Fibroblast of lung (primary cell): ENCODE results near the gene ACOD1. TPM values are rescaled to one million over a fixed set of nuclear protein-coding genes. Genes with fewer than 3 reads are reported as not detected.

Experiments
- DNase-seq, 2 donors: peaks; one replicate each; pipeline versions ENCODE4 v3.0.0 to v3.0.0-alpha.2; 2010; ENCODE audit warnings: low read depth in 2 of 2
- H2AFZ ChIP-seq: 2 replicates; pipeline ENCODE4 v1.5.1; 2012; ENCODE audit warnings: low read length, control low read depth, inconsistent platforms
- H3K27ac ChIP-seq: 2 replicates; pipeline ENCODE4 v1.5.1; 2011; ENCODE audit warnings: low read length, control low read depth; ENCODE audit not compliant: insufficient read depth
- H3K27me3 ChIP-seq: 2 replicates; pipeline ENCODE4 v1.5.1; 2011; ENCODE audit warnings: mild to moderate bottlenecking, low read length; ENCODE audit not compliant: control insufficient read depth, insufficient read depth
- H3K36me3 ChIP-seq: 2 replicates; pipeline ENCODE4 v1.5.1; 2011; ENCODE audit warnings: low read length; ENCODE audit not compliant: control insufficient read depth, insufficient read depth
- H3K4me1 ChIP-seq: 2 replicates; pipeline ENCODE4 v1.5.1; 2011; ENCODE audit warnings: low read length; ENCODE audit not compliant: control insufficient read depth, insufficient read depth; ENCODE audit errors: extremely low read depth
- H3K4me2 ChIP-seq: 2 replicates; pipeline ENCODE4 v1.5.1; 2011; ENCODE audit warnings: low read length, control low read depth; ENCODE audit not compliant: insufficient read depth; ENCODE audit errors: extremely low read depth
- H3K4me3 ChIP-seq, 4 experiments: fragments of 200-600 bp in 1 of 4; sonication (generic) in 1 of 4; replicated peaks in 1 of 4; 2 replicates each; pipeline ENCODE4 v1.5.1; 2011 to 2016; ENCODE audit warnings: low read length in 4 of 4, low read depth in 3 of 4, mild to moderate bottlenecking in 3 of 4, control low read depth in 2 of 4, inconsistent platforms in 1 of 4, mixed read lengths in 1 of 4; ENCODE audit not compliant: insufficient read depth in 1 of 4; ENCODE audit errors: control extremely low read depth in 1 of 4
- H3K79me2 ChIP-seq: 2 replicates; pipeline ENCODE4 v1.5.1; 2012; ENCODE audit warnings: mild to moderate bottlenecking, low read length, inconsistent platforms; ENCODE audit not compliant: control insufficient read depth, insufficient read depth
- H3K9ac ChIP-seq: 2 replicates; pipeline ENCODE4 v1.5.1; 2011; ENCODE audit warnings: mild to moderate bottlenecking, low read length, control low read depth; ENCODE audit not compliant: insufficient read depth
- H3K9me3 ChIP-seq: 2 replicates; pipeline ENCODE4 v1.5.1; 2012; ENCODE audit warnings: low read depth, low read length; ENCODE audit not compliant: control insufficient read depth, insufficient read depth
- H4K20me1 ChIP-seq: 2 replicates; pipeline ENCODE4 v1.5.1; 2011; ENCODE audit warnings: low read length; ENCODE audit not compliant: control insufficient read depth, insufficient read depth; ENCODE audit errors: extremely low read depth
- CTCF ChIP-seq, 2 donors: IDR thresholded peaks in 1 of 2; conservative IDR thresholded peaks in 1 of 2; 1 replicate in 1 of 2; 2 replicates in 1 of 2; pipeline ENCODE4 v1.5.1; 2011 to 2012; ENCODE audit warnings: low read length in 2 of 2, control low read depth in 1 of 2, inconsistent platforms in 1 of 2, low read depth in 1 of 2, mild to moderate bottlenecking in 1 of 2
- EZH2 ChIP-seq: IDR thresholded peaks from 2 replicates; pipeline ENCODE4 v1.5.1; 2012; ENCODE audit warnings: low read length, control low read depth, mild to moderate bottlenecking; ENCODE audit errors: missing control alignments
- polyA plus RNA-seq, 2 donors: library from polyadenylated mRNA; depleted of rRNA in 1 of 2; stranded (reverse) in 1 of 2; unstranded in 1 of 2; fragments of >200 nt; gene quantifications; 2 replicates each; pipeline ENCODE4 v1.2.1, GENCODE V29; 2011 to 2012; ENCODE audit warnings: missing spikeins in 1 of 2
- total RNA-seq: library from RNA; depleted of rRNA; stranded (reverse); fragments of >200 nt; gene quantifications from 2 replicates; pipeline ENCODE4 v1.2.1, GENCODE V29; 2014

ACOD1 gene
- total and polyA plus RNA-seq, 2 donors (not counting 1 experiment from before 2014, with no cell fraction given): not detected

GRCh38 chr13:76992548-76993001, 44.3 kb downstream of the ACOD1 start:
- DNase-seq: peak; percentile 14 to 32
- H3K4me1 ChIP-seq: no peaks in the 10 kb centered on the region
- peak overlapping the region; percentile 88 for H3K9ac ChIP-seq
- H3K4me3 ChIP-seq: peak overlapping the region; percentile 78 to 94 (median 85)
- peaks cover 6% of the 10 kb centered on the region for H3K79me2 ChIP-seq
- H4K20me1 ChIP-seq: no peaks in the 10 kb centered on the region
- H3K27me3 ChIP-seq: no peaks in the 10 kb centered on the region
- TF ChIP-seq EZH2: no peak
- TF ChIP-seq CTCF (conservative IDR thresholded peaks at IDR 0.05 in 1 of 2, IDR thresholded peaks at IDR 0.05 in 1 of 2; ENCODE audit: low read depth in 1 of 2, low read length in 2 of 2): no peak
- peak overlapping the region; percentile 88 for H3K27ac ChIP-seq
- peak overlapping the region; percentile 98 for H3K4me2 ChIP-seq
- H3K36me3 ChIP-seq: no peaks in the 10 kb centered on the region
- H2AFZ ChIP-seq: peak overlapping the region; percentile 81
- H3K9me3 ChIP-seq: no peaks in the 10 kb centered on the region

- Histone ChIP-seq H3K79me2 (peaks cover 6% of the 10 kb centered on the region), H3K36me3 (no peaks in the 10 kb centered on the region), H3K4me2 (peak overlapping the region; percentile 98), H3K4me1 (no peaks in the 10 kb centered on the region), H3K27ac (peak overlapping the region; percentile 88), H3K27me3 (no peaks in the 10 kb centered on the region), H3K4me3 (peak overlapping the region; percentile 78 to 94 (median 85)), H3K9ac (peak overlapping the region; percentile 88), H4K20me1 (no peaks in the 10 kb centered on the region), H2AFZ (no peak overlapping the region), H3K9me3 (no peaks in the 10 kb centered on the region)
- TF ChIP-seq CTCF (conservative IDR thresholded peaks at IDR 0.05 in 1 of 2, IDR thresholded peaks at IDR 0.05 in 1 of 2; ENCODE audit: low read depth in 1 of 2, low read length in 2 of 2) (no peak), EZH2 (no peak)
- DNase-seq: peak in 1 of 2 donors; percentile 28
These were observed 44.7 kb downstream of the ACOD1 start for GRCh38 chr13:76993021-76993420.

GRCh38 chr13:76993473-76993872, 45.2 kb downstream of the ACOD1 start:
- no peak overlapping the region for H3K9ac ChIP-seq
- no peak for TF ChIP-seq CTCF (conservative IDR thresholded peaks at IDR 0.05 in 1 of 2, IDR thresholded peaks at IDR 0.05 in 1 of 2; ENCODE audit: low read depth in 1 of 2, low read length in 2 of 2)
- H3K79me2 ChIP-seq: peaks cover 6% of the 10 kb centered on the region
- no peak overlapping the region for H2AFZ ChIP-seq
- H4K20me1 ChIP-seq: no peaks in the 10 kb centered on the region
- peak overlapping the region; percentile 98 for H3K4me2 ChIP-seq
- no peaks in the 10 kb centered on the region for H3K27me3 ChIP-seq
- DNase-seq: no peak
- no peaks in the 10 kb centered on the region for H3K9me3 ChIP-seq
- H3K4me1 ChIP-seq: no peaks in the 10 kb centered on the region
- peak overlapping the region in 3 of 4 experiments; percentile 78 to 88 (median 82) for H3K4me3 ChIP-seq
- no peak overlapping the region for H3K27ac ChIP-seq
- no peaks in the 10 kb centered on the region for H3K36me3 ChIP-seq
